ENCODE measurements around the gene CDH4.

CDH4 gene

DNA sequence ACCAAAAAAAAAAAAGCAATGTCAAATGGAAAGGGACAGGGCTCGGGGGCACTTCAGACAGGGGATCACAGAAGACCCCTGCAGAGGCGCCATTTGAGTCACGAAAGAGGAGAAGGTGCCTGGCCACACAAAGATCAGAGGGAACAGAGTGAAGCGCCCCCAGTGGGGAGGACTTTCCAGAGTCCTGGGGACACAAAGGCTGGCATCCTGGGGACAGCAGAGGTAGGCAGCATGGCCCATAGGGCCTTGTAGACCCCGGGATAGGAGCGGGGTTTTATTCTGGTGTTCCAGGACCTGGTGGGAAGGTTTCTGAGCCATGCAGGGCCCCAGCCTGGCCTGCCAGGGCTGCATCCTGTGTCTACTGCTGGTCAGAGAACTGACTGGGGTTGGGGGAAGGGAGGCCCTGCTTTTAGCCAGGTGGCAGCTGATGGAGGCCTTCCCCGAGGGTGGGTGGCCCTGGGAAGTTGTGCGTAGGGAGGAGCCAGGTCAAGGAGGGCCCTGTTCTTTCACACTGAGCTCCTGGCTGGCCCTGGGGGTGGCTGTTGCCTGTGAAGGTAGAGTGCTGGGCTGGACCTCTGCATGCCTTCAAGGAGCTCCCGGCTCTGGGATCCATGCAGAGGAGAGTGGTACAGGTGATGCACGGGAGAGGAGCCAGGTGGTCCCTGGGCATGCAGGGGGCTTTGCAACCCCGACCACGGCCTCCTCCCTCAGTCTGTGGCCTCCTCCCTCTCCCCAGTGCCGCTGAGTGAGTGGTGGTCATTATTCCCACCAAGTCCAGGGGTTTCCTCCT is 117.9 kb downstream of the CDH4 start:
- DNase-seq (ENCODE audit: extremely low spot score), result no peak
- CTCF ChIA-PET, result no interaction called here
- POLR2A ChIA-PET, result no interaction called here
- TF ChIP-seq, protein P1, sequence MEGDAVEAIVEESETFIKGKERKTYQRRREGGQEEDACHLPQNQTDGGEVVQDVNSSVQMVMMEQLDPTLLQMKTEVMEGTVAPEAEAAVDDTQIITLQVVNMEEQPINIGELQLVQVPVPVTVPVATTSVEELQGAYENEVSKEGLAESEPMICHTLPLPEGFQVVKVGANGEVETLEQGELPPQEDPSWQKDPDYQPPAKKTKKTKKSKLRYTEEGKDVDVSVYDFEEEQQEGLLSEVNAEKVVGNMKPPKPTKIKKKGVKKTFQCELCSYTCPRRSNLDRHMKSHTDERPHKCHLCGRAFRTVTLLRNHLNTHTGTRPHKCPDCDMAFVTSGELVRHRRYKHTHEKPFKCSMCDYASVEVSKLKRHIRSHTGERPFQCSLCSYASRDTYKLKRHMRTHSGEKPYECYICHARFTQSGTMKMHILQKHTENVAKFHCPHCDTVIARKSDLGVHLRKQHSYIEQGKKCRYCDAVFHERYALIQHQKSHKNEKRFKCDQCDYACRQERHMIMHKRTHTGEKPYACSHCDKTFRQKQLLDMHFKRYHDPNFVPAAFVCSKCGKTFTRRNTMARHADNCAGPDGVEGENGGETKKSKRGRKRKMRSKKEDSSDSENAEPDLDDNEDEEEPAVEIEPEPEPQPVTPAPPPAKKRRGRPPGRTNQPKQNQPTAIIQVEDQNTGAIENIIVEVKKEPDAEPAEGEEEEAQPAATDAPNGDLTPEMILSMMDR (IDR thresholded peaks at IDR 0.05; ENCODE audit: control extremely low read depth, extremely low read depth, low read depth, missing control alignments), result no peak

GRCh38 chr20:61370841-61371303 is 118.8 kb downstream of the CDH4 start:
- DNase-seq (ENCODE audit: extremely low spot score), result no peak
- ChIA-PET CTCF (no interaction called here), POLR2A (no interaction called here)
- TF ChIP-seq, protein P1 (IDR thresholded peaks at IDR 0.05; ENCODE audit: control extremely low read depth, extremely low read depth, low read depth, missing control alignments), result no peak

DNA sequence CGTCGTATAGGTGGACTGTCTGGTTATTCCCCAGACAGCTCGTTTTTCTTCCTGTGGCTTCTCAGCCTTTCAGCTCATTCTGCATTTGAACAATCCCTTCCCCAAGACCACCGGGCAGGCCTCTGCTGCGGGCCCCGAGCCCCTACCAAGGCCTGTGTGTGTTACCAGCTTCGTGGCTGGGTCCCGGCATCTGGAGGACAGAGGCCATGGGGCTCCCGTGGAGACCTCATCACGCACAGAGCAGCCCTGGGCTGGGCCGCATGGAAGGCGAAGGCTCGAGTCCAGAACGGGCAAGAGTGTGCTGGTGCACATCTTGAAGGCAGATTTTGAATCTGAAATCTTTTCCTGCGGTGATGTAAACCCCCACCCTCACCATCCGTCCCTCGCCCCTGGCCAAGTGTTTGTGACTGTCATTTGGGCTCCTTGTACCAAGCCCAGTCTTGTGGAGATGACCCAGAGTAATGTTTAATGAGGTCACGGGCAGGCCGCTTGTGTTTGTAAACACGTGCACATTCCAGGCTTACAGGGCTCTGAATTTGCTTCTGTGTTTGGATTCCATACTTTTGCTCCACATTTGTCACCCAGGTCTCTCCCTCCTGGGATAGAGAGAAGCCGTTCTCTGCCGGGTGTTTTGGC is 119.6 kb downstream of the CDH4 start:
- DNase-seq (ENCODE audit: extremely low spot score), result no peak
- ChIA-PET CTCF (no interaction called here), POLR2A (no interaction called here)
- TF ChIP-seq, protein P1 (IDR thresholded peaks at IDR 0.05; ENCODE audit: control extremely low read depth, extremely low read depth, low read depth, missing control alignments), result no peak

DNA sequence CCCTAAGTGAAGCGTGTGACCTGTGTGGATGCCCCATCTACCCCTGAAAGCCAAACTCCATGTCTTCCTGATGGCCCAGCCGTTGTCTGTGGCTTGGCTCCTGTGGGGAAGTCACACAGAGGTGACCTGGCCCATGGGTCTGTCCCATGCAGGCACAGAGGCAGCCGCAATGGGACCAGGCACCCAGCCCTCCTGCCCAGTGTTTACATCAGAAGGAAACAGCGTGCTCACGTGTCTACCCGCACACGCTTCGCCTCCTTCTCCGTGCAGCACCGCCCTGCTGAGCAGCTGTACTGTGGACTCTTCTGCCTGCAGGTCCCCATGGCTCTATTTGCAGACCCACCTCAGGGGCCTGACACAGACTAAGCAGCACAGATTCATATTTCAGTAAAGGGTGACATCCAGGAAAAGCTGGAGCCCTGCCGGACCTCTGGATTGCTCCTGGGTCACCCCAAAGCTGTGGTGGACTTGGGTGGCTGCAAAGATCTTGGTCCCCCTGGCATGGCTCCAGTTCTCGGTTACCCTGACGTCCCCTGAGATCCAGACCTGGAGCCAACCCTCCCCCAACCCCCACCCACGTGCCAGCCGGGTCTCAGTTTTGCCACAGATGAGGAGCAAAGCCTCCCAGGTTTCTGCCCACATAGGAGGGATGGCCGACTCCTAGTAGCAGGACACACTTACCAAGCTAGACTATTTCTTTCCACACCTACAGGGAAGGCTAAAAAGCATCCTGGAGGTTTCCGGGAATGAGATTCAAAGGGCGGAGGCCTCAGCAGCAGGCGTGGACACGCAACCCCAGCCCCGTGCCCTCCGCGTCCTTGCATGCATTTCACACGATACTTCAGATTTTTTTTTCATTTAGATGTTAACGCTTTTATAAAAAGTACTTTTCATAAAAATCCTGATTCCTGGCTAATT is 120.3 kb downstream of the CDH4 start:
- no peak for DNase-seq (ENCODE audit: extremely low spot score)
- CTCF ChIA-PET, result no interaction called here
- TF ChIP-seq, protein P1 (IDR thresholded peaks at IDR 0.05; ENCODE audit: control extremely low read depth, extremely low read depth, low read depth, missing control alignments), result no peak
- POLR2A ChIA-PET, result no interaction called here

DNA sequence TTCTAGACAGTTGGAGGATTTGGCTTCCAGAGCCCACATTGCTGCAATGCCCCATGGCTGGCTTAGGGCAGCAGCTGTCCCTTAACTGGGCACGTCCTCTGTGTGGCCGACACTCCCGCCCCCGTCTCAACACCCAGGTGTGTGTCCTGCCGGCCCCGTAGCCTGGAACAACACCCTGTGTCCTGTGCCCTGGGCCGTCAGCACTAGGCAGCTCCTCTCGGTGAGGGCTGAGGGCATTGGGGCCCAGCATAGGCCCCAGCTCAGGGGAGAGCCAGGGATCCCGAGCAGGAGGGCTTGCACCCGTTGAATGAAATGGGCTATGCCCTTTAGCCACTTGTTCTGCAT is 121.0 kb downstream of the CDH4 start:
- POLR2A ChIA-PET, result no interaction called here
- no peak for DNase-seq (ENCODE audit: extremely low spot score)
- CTCF ChIA-PET, result no interaction called here
- TF ChIP-seq, protein P1 (IDR thresholded peaks at IDR 0.05; ENCODE audit: control extremely low read depth, extremely low read depth, low read depth, missing control alignments), result no peak

GRCh38 chr20:61373956-61374545 is 122.0 kb downstream of the CDH4 start:
- POLR2A ChIA-PET, result no interaction called here
- DNase-seq (ENCODE audit: extremely low spot score), result no peak
- TF ChIP-seq, protein P1 (IDR thresholded peaks at IDR 0.05; ENCODE audit: control extremely low read depth, extremely low read depth, low read depth, missing control alignments), result no peak
- CTCF ChIA-PET, result no interaction called here
